GM15510 (cell line): Measurements from ENCODE around the gene MIPEP.

ENCODE experiments used
- POLR2A ChIP-seq: IDR thresholded peaks from 3 replicates; pipeline ENCODE4 v1.6.1; 2011; ENCODE audit warnings: borderline replicate concordance; ENCODE audit not compliant: insufficient read length; ENCODE audit errors: extremely low read depth

Gene MIPEP

DNA sequence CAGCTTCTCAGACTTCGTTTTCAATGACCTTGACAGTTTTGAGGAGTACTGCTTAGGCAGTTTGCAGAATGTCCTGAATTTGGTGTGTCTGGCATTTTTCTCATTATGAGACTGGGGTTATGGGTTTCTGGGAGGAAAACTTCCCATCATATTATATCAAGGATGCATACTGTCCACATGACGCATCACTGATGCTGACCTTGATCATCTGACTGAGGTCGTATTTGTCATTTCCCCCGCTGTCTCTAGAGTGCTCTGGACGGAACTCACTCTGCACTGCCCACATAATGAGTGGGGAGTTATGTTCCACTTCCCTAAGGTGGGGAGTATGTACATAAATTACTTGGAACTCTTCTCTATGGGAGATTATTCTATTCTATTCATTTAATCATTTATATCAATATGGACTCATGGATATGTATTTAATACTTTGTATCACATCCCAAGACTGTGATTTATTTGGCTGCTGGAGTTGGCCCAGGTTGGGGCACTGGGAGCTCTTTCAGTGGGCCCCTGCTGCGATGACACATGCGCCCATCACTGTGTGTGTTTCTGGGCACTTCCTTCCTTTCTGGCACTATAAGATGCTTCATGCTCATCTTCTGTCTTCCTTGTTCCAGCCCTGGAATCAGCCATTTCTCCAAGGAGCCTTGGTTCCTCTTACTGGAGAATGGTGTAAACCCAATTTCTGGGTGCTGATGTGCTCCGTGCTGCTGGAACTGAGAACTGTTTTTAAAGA is 138.6 kb downstream of the MIPEP start:
- TF ChIP-seq POLR2A, result no peak

DNA sequence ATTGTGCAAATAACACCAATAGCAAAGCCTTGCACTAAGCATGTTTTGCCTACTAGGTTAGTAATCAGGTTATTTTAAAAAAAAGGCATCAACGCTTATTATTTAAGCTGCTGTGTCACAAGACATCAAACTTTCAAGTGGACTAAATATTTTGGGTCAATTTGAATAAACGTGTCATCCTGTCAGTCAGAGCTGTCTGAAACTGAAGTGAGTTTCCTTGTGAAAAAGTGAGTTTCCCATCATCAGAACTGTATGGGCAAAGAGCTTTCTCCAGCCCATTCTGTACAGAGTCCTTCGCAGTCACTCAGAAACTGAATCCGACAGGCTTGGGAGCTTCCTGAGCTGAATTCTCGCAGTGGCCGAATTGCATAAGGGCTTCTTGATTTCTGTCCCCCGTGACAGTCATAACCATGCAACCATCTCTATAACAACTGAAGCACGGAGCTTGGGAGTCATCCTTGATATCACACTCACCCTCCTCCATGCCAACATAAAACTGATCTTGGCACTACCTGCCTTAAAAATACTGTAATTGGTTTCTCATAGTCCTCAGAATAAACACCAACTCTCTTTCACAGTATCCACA is 139.8 kb downstream of the MIPEP start:
- TF ChIP-seq POLR2A, result no peak

DNA sequence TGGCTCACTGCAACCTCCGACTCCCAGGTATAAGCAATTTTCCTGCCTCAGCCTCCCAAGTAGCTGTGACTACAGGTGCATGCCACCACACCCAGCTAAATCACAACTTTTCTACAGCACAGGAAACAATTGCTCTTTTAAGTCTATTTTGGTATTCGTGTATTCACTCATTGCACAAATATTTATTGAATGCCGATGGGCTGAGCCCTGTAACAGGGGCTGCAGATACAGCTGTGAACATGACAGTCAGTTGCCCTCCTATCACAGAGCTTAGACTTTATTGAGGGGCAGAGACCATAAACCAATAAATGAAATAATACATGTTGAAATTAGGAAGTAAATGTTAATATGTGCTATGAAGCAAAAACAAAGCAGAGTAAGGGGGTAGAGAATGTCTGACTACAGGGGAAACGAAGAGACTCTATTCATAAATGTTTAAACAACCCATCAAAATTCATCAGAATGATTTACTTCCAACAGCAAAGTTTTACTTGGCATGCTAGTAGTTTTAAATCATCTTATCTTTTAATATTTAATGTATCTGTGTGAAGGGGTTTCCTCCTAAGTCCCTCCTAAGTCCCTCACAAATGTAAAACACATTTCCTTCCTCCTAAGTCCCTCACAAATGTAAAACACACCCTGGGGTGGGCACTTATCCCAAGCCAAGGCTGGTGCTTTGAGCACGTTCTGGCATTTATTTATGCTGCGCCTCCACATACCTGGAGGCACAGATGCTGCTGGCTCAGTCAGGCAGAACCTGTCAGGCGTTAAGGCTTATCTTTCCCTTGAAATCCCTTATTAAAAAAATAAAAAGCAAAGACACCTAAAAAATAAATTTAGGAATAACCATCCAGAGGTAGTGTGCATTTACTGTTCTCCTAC is 140.8 kb downstream of the MIPEP start:
- no peak for TF ChIP-seq POLR2A

DNA sequence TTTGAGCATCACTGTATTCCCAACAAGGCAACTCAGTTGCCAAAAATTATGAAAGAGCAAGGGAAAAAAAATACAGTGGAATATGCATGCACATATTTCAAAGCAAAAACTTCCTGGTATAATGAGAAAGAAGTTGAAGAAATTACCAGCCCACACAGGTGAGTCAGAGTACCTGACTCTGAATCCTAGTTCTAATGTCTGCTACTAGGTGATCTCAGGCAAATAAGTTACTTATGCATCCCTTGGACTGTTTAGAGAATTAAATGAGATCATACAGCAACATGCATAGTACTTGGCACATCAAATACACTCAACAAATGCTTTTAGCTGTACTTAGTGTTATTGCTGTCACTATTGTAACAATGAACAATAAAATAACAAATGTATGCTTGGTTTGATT is 144.9 kb downstream of the MIPEP start:
- TF ChIP-seq POLR2A, result no peak

DNA sequence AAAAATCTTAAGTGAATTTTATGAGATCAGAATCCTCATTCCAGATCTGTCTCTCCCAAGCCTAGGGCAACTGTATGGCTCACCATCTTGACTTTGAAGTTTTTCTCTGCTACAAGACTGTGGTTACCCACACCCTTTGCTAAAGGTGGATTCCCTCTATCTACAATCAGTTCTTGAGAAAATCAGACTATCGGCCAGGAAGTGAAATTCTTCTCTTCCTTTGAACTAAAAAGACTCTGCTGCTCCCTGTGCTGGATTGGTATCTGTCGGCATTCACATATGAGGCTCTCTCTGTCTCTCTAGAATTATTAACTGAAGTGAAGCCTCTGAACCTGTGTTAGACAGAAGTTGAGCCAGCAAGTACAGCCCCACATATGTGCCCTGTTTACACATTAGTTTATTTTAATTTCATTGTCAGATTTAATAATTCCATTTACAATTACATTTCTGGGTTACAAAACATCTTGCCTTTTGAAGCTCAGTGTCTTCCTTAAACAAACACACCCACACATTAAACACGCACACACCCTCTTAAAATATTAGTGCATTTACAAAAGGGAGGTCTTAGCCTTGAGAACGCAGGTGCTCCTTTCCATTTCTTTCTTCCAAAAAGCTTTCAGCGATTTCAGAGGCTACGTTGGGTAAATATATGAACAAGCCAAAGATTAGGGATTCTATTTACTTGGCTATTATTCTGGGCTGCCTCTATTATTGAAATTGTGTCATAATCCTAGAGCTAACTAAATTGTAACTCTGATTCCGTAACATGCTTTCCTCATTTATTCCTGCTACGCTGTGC is 145.7 kb downstream of the MIPEP start:
- TF ChIP-seq POLR2A, result no peak

- TF ChIP-seq POLR2A, result no peak
Observed at GRCh38 chr13:23741879-23742510, 147.2 kb downstream of the MIPEP start.

- no peak for TF ChIP-seq POLR2A
Observed at GRCh38 chr13:23740002-23740401, 149.2 kb downstream of the MIPEP start.

DNA sequence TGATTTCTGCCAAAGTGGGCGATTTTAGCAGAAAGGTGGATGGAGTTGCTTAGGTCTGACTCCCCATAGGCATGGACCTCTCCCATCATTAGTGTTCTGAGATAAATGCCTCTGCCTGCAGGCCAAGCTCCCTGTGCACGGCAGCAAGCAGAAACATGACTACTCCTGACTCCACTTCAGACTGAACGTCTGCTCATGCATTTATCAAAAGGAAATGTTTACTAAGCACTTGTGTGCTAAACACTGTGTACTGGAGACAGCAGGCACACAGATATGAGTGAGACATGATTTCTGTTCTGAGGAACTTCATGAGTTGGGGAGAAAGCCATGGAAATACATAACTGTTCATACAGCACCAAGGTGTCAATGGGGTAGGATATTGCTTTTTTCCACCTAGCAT is 149.6 kb downstream of the MIPEP start:
- TF ChIP-seq POLR2A, result no peak

DNA sequence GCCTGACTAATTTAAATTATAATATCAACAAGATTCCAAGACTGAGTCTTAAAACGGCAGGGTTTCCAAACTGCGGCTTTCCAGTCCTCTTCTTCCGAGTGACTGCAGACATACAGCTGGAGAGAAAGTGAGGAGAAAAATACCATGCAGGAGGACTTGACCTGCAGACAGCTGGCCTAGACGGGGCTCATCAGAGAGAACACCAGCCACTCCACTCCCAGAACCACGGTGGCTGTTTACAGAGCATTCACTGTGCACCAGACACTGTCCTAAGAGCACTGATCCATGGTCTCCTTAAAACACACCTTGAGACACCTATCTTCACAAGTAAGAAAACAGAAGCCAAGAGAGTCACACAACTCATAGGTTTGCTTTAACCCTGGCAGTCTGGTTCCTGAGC is 152.7 kb downstream of the MIPEP start:
- TF ChIP-seq POLR2A, result no peak

- no peak for TF ChIP-seq POLR2A
Observed at GRCh38 chr13:23735329-23735728, 153.9 kb downstream of the MIPEP start.

GRCh38 chr13:23731709-23732108 is 157.5 kb downstream of the MIPEP start:
- TF ChIP-seq POLR2A, result no peak

DNA sequence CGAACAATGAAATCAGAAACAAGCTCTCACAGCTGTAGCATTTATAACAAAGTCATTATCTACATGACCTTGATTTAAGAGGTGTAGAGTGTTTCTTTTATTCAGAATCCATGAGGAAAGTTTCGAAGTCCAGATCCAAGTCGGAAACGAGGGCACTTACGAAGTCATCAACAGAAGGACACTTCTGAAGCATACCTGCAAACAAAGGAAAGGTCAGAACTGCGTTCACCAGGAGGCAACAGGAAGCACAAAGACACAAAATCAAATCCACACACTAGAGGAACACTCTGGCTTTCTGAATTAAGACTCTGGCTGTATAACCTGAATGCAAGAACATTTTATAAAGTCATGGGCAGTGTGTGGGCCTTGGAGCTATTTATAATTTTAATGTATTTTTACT is 158.9 kb downstream of the MIPEP start:
- TF ChIP-seq POLR2A, result no peak

GRCh38 chr13:23729531-23729930 is 159.7 kb downstream of the MIPEP start:
- no peak for TF ChIP-seq POLR2A

DNA sequence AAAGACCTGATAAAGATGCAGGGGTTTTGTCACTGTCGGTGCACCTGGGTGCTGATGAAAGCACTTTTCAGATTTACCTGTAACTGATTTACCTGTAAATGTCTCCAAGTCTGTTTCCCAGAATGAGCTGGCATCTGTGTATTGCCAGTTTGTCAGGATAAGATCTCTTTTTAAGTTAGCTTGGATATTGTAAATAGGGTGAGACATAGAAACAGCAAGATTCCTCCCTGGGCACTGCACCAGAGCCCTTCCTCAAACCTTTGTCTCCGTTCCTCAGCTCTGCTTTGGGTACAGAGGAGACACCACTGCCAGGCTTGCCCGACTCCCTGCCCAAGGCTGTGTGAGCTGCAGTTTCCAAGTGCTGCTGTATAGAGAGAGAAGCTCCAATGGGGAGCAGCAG is 160.4 kb downstream of the MIPEP start:
- TF ChIP-seq POLR2A, result no peak
